ENCODE measurements around the gene ARL5C.

DNA sequence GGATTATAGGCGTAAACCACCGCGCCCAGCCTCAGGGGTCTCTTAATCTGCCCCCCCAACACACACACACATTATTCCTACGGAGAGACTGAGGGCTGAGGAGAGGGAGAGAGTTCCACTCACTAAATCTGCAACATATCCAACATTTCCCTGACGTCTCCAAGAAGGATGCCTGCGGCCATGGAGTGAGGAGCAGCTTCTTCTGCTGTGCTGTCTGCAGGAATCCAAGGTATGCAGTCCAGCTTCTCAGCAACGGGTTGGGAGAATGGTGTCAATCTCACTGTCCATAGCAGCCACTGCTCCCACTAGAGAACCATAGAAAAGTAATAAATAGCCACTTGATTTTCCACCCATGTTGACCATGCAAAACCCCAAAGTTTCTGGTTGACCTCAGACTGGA is 9.5 kb downstream of the ARL5C start:
- TF ChIP-seq CTCF (IDR thresholded peaks at IDR 0.05): no peak
- TF ChIP-seq CREM (CRISPR knock-in tag; IDR thresholded peaks at IDR 0.05): no peak
- TF ChIP-seq, protein P1, sequence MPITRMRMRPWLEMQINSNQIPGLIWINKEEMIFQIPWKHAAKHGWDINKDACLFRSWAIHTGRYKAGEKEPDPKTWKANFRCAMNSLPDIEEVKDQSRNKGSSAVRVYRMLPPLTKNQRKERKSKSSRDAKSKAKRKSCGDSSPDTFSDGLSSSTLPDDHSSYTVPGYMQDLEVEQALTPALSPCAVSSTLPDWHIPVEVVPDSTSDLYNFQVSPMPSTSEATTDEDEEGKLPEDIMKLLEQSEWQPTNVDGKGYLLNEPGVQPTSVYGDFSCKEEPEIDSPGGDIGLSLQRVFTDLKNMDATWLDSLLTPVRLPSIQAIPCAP (CRISPR knock-in tag; IDR thresholded peaks at IDR 0.05): no peak
- no peak for TF ChIP-seq NR2C2 (CRISPR knock-in tag; IDR thresholded peaks at IDR 0.05)
- TF ChIP-seq E2F1 (CRISPR knock-in tag; IDR thresholded peaks at IDR 0.05): no peak

Data from WTC11 (cell line).